GM12878 (cell line): ENCODE results near the gene SARS2. TPM values are rescaled to one million over a fixed set of nuclear protein-coding genes. Genes with fewer than 3 reads are reported as not detected.

Experiments used
- ATAC-seq: fragments of 200-7000 bp; cut with Tn5 transposase; 3 replicates; pipeline ENCODE4 v1.9.1; 2020; ENCODE audit warnings: mild to moderate bottlenecking, moderate library complexity
- BruUV-seq: library from RNA; stranded (reverse); fragments of 400-500 nt; replicated peaks from 2 replicates; lab custom pipeline; 2021; lab: Mats Ljungman, UMichigan
- CTCF ChIA-PET: fragments of 300-600 bp; sonication (Branson Sonifier 250); formaldehyde crosslinking; extraction: SDS; loops from one replicate; lab custom pipeline; 2021; ENCODE audit warnings: inconsistent platforms; lab: Yijun Ruan, JAX
- POLR2A ChIA-PET: fragments of 350-600 bp; formaldehyde crosslinking; extraction: SDS; loops from one replicate; lab custom pipeline; 2021; ENCODE audit warnings: inconsistent platforms; lab: Charles Lee
- RAD21 ChIA-PET: fragments of 300-600 bp; sonication (Branson Sonifier 250); formaldehyde crosslinking; loops from one replicate; lab custom pipeline; 2023; ENCODE audit warnings: antibody characterized with exemption; ENCODE audit not compliant: unreplicated experiment; lab: Charles Lee
- SMC1A ChIA-PET: fragments of 300-600 bp; sonication (Branson Sonifier 250); formaldehyde crosslinking; loops from one replicate; lab custom pipeline; 2023; ENCODE audit not compliant: unreplicated experiment, uncharacterized antibody; lab: Charles Lee
- DNase-seq: peaks from one replicate; pipeline ENCODE4 v3.0.0-alpha.2; 2011; ENCODE audit warnings: low read depth, low spot score
- FAIRE-seq: peaks from 3 replicates; lab custom pipeline; 2011; peaks lifted over from hg19 to GRCh38; lab: Jason Lieb, UNC
- H2AFZ ChIP-seq: 2 replicates; pipeline ENCODE4 v1.6.0; 2011; ENCODE audit warnings: low read depth, low read length, control low read depth; ENCODE audit not compliant: control insufficient read depth
- H3K27ac ChIP-seq: 2 replicates; pipeline ENCODE4 v1.5.1; 2011; ENCODE audit warnings: control low read depth; ENCODE audit not compliant: control insufficient read depth, insufficient read depth
- H3K27me3 ChIP-seq, 2 experiments: replicated peaks in 1 of 2; 2 replicates each; pipeline versions ENCODE4 v1.6.0 to v1.6.1; 2011; ENCODE audit warnings: low read length in 1 of 2; ENCODE audit not compliant: control insufficient read depth in 2 of 2, insufficient read depth in 2 of 2
- H3K36me3 ChIP-seq, 2 experiments: 2 replicates each; pipeline ENCODE4 v1.5.1; 2011; ENCODE audit warnings: low read length in 1 of 2; ENCODE audit not compliant: control insufficient read depth in 2 of 2, insufficient read depth in 2 of 2
- H3K4me1 ChIP-seq: 2 replicates; pipeline ENCODE4 v1.6.1; 2011; ENCODE audit warnings: mild to moderate bottlenecking, low read length, moderate library complexity, mixed read lengths; ENCODE audit not compliant: control insufficient read depth, insufficient read depth
- H3K4me2 ChIP-seq: 2 replicates; pipeline ENCODE4 v1.6.0; 2011; ENCODE audit warnings: control low read depth; ENCODE audit not compliant: control insufficient read depth, insufficient read depth
- H3K4me3 ChIP-seq: fragments of 200-600 bp; sonication (generic); 2 replicates; pipeline ENCODE4 v1.5.1; 2016
- H3K79me2 ChIP-seq: 2 replicates; pipeline ENCODE4 v1.6.0; 2011; ENCODE audit warnings: low read length; ENCODE audit not compliant: control insufficient read depth, insufficient read depth
- H3K9ac ChIP-seq: 2 replicates; pipeline ENCODE4 v1.8.0; 2011; ENCODE audit warnings: low read length, control low read depth, mixed read lengths; ENCODE audit not compliant: control insufficient read depth, insufficient read depth
- H3K9me3 ChIP-seq: replicated peaks from 3 replicates; pipeline ENCODE4 v1.5.1; 2011; ENCODE audit warnings: mild to moderate bottlenecking, low read length; ENCODE audit not compliant: control insufficient read depth, insufficient read depth
- H4K20me1 ChIP-seq: 2 replicates; pipeline ENCODE4 v1.6.0; 2011; ENCODE audit not compliant: control insufficient read depth, insufficient read depth
- BHLHE40 ChIP-seq, 2 experiments: fragments of 450-650 bp in 1 of 2; IDR thresholded peaks; 2 replicates each; pipeline ENCODE4 v1.6.1; 2011 to 2017; ENCODE audit warnings: low read depth in 2 of 2, borderline replicate concordance in 1 of 2, improper control_type of control experiment in 1 of 2, low read length in 1 of 2, mild to moderate bottlenecking in 1 of 2
- BRCA1 ChIP-seq: IDR thresholded peaks from 2 replicates; pipeline ENCODE4 v1.6.1; 2011; ENCODE audit warnings: low read depth, low read length, improper control_type of control experiment
- CBX5 ChIP-seq: sonication (generic); IDR thresholded peaks from 2 replicates; pipeline ENCODE4 v1.6.1; 2016; ENCODE audit warnings: low read depth, moderate library complexity, mild to moderate bottlenecking, inconsistent platforms
- FOS ChIP-seq: IDR thresholded peaks from 3 replicates; pipeline ENCODE4 v1.6.1; 2011; ENCODE audit warnings: borderline replicate concordance; ENCODE audit not compliant: insufficient read length; ENCODE audit errors: extremely low read depth
- MYC ChIP-seq: IDR thresholded peaks from 2 replicates; pipeline ENCODE4 v1.6.1; 2011; ENCODE audit warnings: mild to moderate bottlenecking, low read length, moderate library complexity, inconsistent platforms; ENCODE audit not compliant: insufficient read depth, insufficient replicate concordance, insufficient read length, severe bottlenecking
- NR2C1 ChIP-seq: fragments of 450-650 bp; IDR thresholded peaks from 2 replicates; pipeline ENCODE4 v1.6.1; 2017; ENCODE audit warnings: antibody characterized with exemption, mild to moderate bottlenecking, moderate library complexity
- POU2F2 ChIP-seq: IDR thresholded peaks from 3 replicates; pipeline ENCODE4 v1.6.1; 2011; ENCODE audit warnings: low read depth, mild to moderate bottlenecking, low read length, borderline replicate concordance
- RELA ChIP-seq: fragments of 450-650 bp; IDR thresholded peaks from 2 replicates; pipeline ENCODE4 v1.8.0; 2014; ENCODE audit warnings: borderline replicate concordance; ENCODE audit not compliant: partially characterized antibody
- RUNX3 ChIP-seq: IDR thresholded peaks from 2 replicates; pipeline ENCODE4 v1.6.1; 2012; ENCODE audit warnings: low read length, inconsistent platforms
- SPI1 ChIP-seq: IDR thresholded peaks from 2 replicates; pipeline ENCODE4 v1.6.1; 2011; ENCODE audit warnings: low read depth, mild to moderate bottlenecking, low read length, moderate library complexity, borderline replicate concordance; ENCODE audit not compliant: insufficient read depth
- SREBF2 ChIP-seq: IDR thresholded peaks from 2 replicates; pipeline ENCODE4 v1.6.1; 2012; ENCODE audit warnings: mild to moderate bottlenecking, low read length
- TCF12 ChIP-seq: IDR thresholded peaks from 2 replicates; pipeline ENCODE4 v1.6.1; 2011; ENCODE audit warnings: low read depth, mild to moderate bottlenecking, low read length
- TCF7 ChIP-seq: IDR thresholded peaks from 2 replicates; pipeline ENCODE4 v1.6.1; 2014; ENCODE audit warnings: antibody characterized with exemption, borderline replicate concordance
- YBX1 ChIP-seq: fragments of 450-650 bp; IDR thresholded peaks from 2 replicates; pipeline ENCODE4 v1.6.1; 2016; ENCODE audit warnings: antibody characterized with exemption
- YY1 ChIP-seq: IDR thresholded peaks from 2 replicates; pipeline ENCODE4 v1.6.1; 2011; ENCODE audit warnings: low read depth, mild to moderate bottlenecking, low read length
- WGBS: methylation state at CpG from one replicate; pipeline ENCODE4 v1.1.6; 2016; ENCODE audit warnings: low lambda C conversion rate; ENCODE audit not compliant: insufficient replicate concordance, insufficient coverage; ENCODE audit errors: missing lambda C conversion rate; 5-methylcytosine and 5-hydroxymethylcytosine counted together
- in situ Hi-C: fragments of 300-500 bp; cut with MboI; formaldehyde crosslinking; loops from 9 replicates; pipeline ENCODE4 v1.14.3; 2018; ENCODE audit warnings: mixed read lengths
- intact Hi-C: fragments of 100-400 bp; cut with micrococcal nuclease; formaldehyde crosslinking; loops from one replicate; pipeline ENCODE4 v1.14.2; 2022; ENCODE audit not compliant: unreplicated experiment
- polyA plus RNA-seq, 11 experiments: library from polyadenylated mRNA; depleted of rRNA in 4 of 11; unstranded in 6 of 11; stranded (reverse) in 5 of 11; fragments of >200 nt; fragmentation: Nextera tagmentation in 4 of 11; fragmentation: Illumina TruSeq in 1 of 11; extraction: Ambion mirVana in 4 of 11; extraction: Trizol in 1 of 11; gene quantifications; 1 replicate in 1 of 11; 2 replicates in 10 of 11; pipeline versions ENCODE4 v1.2.1 to v1.2.3, GENCODE V29; 2011 to 2016; ENCODE audit warnings: inconsistent platforms in 2 of 11, missing spikeins in 2 of 11, low read depth in 1 of 11
- total RNA-seq, 4 experiments: library from RNA; depleted of rRNA in 3 of 4; stranded (reverse); fragments of >200 nt in 3 of 4; fragmentation: Illumina TruSeq in 1 of 4; extraction: Trizol in 1 of 4; gene quantifications; 2 replicates each; pipeline versions ENCODE4 v1.2.1 to v1.2.3, GENCODE V29; 2013 to 2021
- TF ChIP-seq, protein P1 (sequence below): IDR thresholded peaks from 2 replicates; pipeline ENCODE4 v1.6.1; 2012; ENCODE audit warnings: low read depth, low read length, improper control_type of control experiment
- TF ChIP-seq, protein P2 (sequence below): fragments of 450-650 bp; IDR thresholded peaks from 2 replicates; pipeline ENCODE4 v1.6.1; 2016; ENCODE audit warnings: mild to moderate bottlenecking
- TF ChIP-seq, protein P3 (sequence below): fragments of 450-650 bp; IDR thresholded peaks from 2 replicates; pipeline ENCODE4 v1.6.1; 2017; ENCODE audit warnings: mild to moderate bottlenecking, moderate library complexity

Gene SARS2
- total and polyA plus RNA-seq, 10 of the 15 experiments (the other 5 are each of a cell fraction or from before 2014, with no cell fraction given): 2.6 to 50.3 (median 27.5) TPM

DNA sequence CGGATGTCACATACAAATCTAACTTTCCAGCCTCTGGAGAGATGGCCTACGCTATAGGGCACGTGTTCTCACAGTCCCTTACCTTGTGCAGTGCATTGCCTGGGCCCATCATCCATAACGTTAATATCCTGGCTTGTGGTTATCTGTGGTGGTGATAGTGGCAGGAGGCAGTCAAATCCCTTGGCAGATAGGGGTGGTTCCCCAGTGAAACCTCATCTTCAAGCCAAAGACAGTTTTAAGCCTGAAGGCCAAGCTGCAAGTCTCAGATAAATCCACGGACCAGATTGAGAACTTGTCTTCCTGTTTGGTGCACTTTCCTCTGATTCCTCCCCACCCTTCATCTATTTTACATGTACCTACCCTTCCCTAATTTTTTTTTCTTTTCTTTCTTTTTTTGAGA lies 49.2 kb upstream of the SARS2 start:
- Histone ChIP-seq H3K79me2 (no peaks in the 10 kb centered on the region), H3K4me1 (peaks cover 21% of the 10 kb centered on the region), H4K20me1 (no peaks in the 10 kb centered on the region), H3K4me3 (no peak overlapping the region), H3K9ac (no peak overlapping the region), H3K36me3 (no peaks in the 10 kb centered on the region), H3K27ac (no peak overlapping the region), H3K4me2 (no peak overlapping the region), H3K9me3 (peaks cover 2% of the 10 kb centered on the region; the same call in 2 of the 3 replicates), H2AFZ (no peak overlapping the region), H3K27me3 (peaks cover 0 to 3% of the 10 kb centered on the region in 2 experiments; a peak in 2 of 4 replicates)
- ChIA-PET RAD21 (interaction anchor here (1.1 kb wide), 1 partner anchor 13 kb away, joined by 3 read pairs; no protein-coding TSS in a partner anchor), SMC1A (interaction anchor here (2.0 kb wide), 1 partner anchor 16 kb away, joined by 5 read pairs; no protein-coding TSS in a partner anchor), CTCF (no interaction called here), POLR2A (interaction anchor here (0.7 kb wide), 1 partner anchor 18 kb away, joined by 3 read pairs; no protein-coding TSS in a partner anchor)
- DNase-seq (no peak), FAIRE-seq (no peak), ATAC-seq (no peak)
- WGBS: 65% methylated on average over 5 of the region's 5 CpGs
- BruUV-seq: no TSS peak
- TF ChIP-seq BRCA1: no peak
- TF ChIP-seq FOS: no peak
- TF ChIP-seq MYC: no peak
- no peak for TF ChIP-seq SPI1
- TF ChIP-seq TCF12: no peak
- TF ChIP-seq, protein P1, sequence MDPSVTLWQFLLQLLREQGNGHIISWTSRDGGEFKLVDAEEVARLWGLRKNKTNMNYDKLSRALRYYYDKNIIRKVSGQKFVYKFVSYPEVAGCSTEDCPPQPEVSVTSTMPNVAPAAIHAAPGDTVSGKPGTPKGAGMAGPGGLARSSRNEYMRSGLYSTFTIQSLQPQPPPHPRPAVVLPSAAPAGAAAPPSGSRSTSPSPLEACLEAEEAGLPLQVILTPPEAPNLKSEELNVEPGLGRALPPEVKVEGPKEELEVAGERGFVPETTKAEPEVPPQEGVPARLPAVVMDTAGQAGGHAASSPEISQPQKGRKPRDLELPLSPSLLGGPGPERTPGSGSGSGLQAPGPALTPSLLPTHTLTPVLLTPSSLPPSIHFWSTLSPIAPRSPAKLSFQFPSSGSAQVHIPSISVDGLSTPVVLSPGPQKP: no peak
- TF ChIP-seq, protein P2, sequence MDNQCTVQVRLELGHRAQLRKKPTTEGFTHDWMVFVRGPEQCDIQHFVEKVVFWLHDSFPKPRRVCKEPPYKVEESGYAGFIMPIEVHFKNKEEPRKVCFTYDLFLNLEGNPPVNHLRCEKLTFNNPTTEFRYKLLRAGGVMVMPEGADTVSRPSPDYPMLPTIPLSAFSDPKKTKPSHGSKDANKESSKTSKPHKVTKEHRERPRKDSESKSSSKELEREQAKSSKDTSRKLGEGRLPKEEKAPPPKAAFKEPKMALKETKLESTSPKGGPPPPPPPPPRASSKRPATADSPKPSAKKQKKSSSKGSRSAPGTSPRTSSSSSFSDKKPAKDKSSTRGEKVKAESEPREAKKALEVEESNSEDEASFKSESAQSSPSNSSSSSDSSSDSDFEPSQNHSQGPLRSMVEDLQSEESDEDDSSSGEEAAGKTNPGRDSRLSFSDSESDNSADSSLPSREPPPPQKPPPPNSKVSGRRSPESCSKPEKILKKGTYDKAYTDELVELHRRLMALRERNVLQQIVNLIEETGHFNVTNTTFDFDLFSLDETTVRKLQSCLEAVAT: no peak
- TF ChIP-seq NR2C1: no peak
- TF ChIP-seq YY1: no peak
- TF ChIP-seq YBX1: no peak
- no peak for TF ChIP-seq BHLHE40 (IDR thresholded peaks at IDR 0.05; ENCODE audit: borderline replicate concordance in 1 of 2, low read depth in 2 of 2, low read length in 1 of 2)
- TF ChIP-seq POU2F2: no peak
- TF ChIP-seq TCF7: no peak
- TF ChIP-seq CBX5: no peak
- TF ChIP-seq RUNX3: no peak
- TF ChIP-seq, protein P3, sequence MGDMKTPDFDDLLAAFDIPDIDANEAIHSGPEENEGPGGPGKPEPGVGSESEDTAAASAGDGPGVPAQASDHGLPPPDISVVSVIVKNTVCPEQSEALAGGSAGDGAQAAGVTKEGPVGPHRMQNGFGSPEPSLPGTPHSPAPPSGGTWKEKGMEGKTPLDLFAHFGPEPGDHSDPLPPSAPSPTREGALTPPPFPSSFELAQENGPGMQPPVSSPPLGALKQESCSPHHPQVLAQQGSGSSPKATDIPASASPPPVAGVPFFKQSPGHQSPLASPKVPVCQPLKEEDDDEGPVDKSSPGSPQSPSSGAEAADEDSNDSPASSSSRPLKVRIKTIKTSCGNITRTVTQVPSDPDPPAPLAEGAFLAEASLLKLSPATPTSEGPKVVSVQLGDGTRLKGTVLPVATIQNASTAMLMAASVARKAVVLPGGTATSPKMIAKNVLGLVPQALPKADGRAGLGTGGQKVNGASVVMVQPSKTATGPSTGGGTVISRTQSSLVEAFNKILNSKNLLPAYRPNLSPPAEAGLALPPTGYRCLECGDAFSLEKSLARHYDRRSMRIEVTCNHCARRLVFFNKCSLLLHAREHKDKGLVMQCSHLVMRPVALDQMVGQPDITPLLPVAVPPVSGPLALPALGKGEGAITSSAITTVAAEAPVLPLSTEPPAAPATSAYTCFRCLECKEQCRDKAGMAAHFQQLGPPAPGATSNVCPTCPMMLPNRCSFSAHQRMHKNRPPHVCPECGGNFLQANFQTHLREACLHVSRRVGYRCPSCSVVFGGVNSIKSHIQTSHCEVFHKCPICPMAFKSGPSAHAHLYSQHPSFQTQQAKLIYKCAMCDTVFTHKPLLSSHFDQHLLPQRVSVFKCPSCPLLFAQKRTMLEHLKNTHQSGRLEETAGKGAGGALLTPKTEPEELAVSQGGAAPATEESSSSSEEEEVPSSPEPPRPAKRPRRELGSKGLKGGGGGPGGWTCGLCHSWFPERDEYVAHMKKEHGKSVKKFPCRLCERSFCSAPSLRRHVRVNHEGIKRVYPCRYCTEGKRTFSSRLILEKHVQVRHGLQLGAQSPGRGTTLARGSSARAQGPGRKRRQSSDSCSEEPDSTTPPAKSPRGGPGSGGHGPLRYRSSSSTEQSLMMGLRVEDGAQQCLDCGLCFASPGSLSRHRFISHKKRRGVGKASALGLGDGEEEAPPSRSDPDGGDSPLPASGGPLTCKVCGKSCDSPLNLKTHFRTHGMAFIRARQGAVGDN: no peak
- no peak for TF ChIP-seq RELA
- TF ChIP-seq SREBF2: no peak
- in situ Hi-C loops: no loop called here
- intact Hi-C loops: loop anchor here (5.0 to 10.0 kb wide), 2 partner anchors 42 to 425 kb away; partner anchors contain the start of gene ZFP36
